Activated CD4-positive, alpha-beta memory T cell treated with anti-CD3 and anti-CD28 coated beads, Interleukin-2, amount 10 ng/mL, durations not matched to agents 7 days and 5 days (primary cell): ENCODE results near the gene TGFBR3. TPM values are rescaled to one million over a fixed set of nuclear protein-coding genes. Genes with fewer than 3 reads are reported as not detected.

Experiments used
- CTCF ChIA-PET: fragments of 350-600 bp; sonication (Branson Sonifier 250); formaldehyde crosslinking; loops from one replicate; lab custom pipeline; 2021; ENCODE audit warnings: antibody characterized with exemption, inconsistent platforms; lab: Charles Lee
- POLR2A ChIA-PET: fragments of 350-600 bp; sonication (Branson Sonifier 250); formaldehyde crosslinking; loops from one replicate; lab custom pipeline; 2021; ENCODE audit warnings: antibody characterized with exemption; lab: Charles Lee
- DNase-seq: peaks from one replicate; pipeline ENCODE4 v3.0.0-alpha.2; 2020
- H3K27ac Mint-ChIP-seq: one replicate; pipeline ENCODE4 v1.8.0; 2021; ENCODE audit warnings: mild to moderate bottlenecking, mixed read lengths
- H3K27me3 Mint-ChIP-seq: one replicate; pipeline ENCODE4 v1.8.0; 2021; ENCODE audit warnings: mixed read lengths
- H3K36me3 Mint-ChIP-seq: one replicate; pipeline ENCODE4 v1.8.0; 2021; ENCODE audit warnings: low read depth, mixed read lengths
- H3K4me1 Mint-ChIP-seq: one replicate; pipeline ENCODE4 v1.8.0; 2021; ENCODE audit warnings: mixed read lengths
- H3K4me3 Mint-ChIP-seq: one replicate; pipeline ENCODE4 v1.8.0; 2021; ENCODE audit warnings: mild to moderate bottlenecking, mixed read lengths
- H3K9me3 Mint-ChIP-seq: one replicate; pipeline ENCODE4 v1.8.0; 2021; ENCODE audit warnings: mixed read lengths
- total RNA-seq, 2 experiments: library from RNA; stranded (reverse); gene quantifications; one replicate each; pipeline ENCODE4 v1.2.3, GENCODE V29; 2021

Gene TGFBR3
- total RNA-seq, 2 experiments from 2014 or later: 35.9 to 41.6 TPM

DNA sequence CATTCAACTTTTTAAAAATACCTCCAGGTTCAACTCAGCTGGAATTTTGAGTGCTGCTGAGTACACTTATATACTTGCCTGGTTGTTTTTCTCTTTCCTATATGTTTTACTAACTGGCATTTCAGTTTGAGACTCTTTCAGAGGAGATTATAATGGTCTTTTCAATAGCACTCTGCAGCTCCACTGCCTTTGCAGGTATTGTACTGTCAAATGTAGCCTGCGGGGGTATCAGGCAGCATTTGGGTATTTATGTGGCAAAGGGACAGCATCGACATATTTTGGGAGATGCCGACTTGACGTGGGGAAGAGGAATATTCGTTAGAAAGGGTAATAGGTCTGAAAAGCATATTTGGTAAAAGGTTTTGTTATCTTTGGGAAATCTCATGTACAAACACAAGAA is 11.1 kb upstream of the TGFBR3 start:
- Mint-ChIP-seq H3K4me3 (no peak overlapping the region), H3K27ac (no peak overlapping the region), H3K27me3 (peaks cover 19% of the 10 kb centered on the region), H3K4me1 (peaks cover 17% of the 10 kb centered on the region), H3K9me3 (no peaks in the 10 kb centered on the region), H3K36me3 (no peaks in the 10 kb centered on the region)
- no peak for DNase-seq
- ChIA-PET POLR2A (no interaction called here), CTCF (interaction anchor here (0.8 to 1.3 kb wide), 2 partner anchors 28 to 384 kb away, joined by 3 to 4 read pairs; no protein-coding TSS in a partner anchor)

- DNase-seq: no peak
- Mint-ChIP-seq H3K9me3 (no peaks in the 10 kb centered on the region), H3K36me3 (no peaks in the 10 kb centered on the region), H3K27me3 (peaks cover 18% of the 10 kb centered on the region), H3K4me1 (peaks cover 23% of the 10 kb centered on the region), H3K27ac (no peak overlapping the region), H3K4me3 (no peak overlapping the region)
- ChIA-PET POLR2A (no interaction called here), CTCF (interaction anchor here (0.6 to 1.5 kb wide), 4 partner anchors 12 to 383 kb away, joined by 3 to 5 read pairs (median 4); no protein-coding TSS in a partner anchor)
Observed at GRCh38 chr1:91895832-91896556, 10.0 kb upstream of the TGFBR3 start.

DNA sequence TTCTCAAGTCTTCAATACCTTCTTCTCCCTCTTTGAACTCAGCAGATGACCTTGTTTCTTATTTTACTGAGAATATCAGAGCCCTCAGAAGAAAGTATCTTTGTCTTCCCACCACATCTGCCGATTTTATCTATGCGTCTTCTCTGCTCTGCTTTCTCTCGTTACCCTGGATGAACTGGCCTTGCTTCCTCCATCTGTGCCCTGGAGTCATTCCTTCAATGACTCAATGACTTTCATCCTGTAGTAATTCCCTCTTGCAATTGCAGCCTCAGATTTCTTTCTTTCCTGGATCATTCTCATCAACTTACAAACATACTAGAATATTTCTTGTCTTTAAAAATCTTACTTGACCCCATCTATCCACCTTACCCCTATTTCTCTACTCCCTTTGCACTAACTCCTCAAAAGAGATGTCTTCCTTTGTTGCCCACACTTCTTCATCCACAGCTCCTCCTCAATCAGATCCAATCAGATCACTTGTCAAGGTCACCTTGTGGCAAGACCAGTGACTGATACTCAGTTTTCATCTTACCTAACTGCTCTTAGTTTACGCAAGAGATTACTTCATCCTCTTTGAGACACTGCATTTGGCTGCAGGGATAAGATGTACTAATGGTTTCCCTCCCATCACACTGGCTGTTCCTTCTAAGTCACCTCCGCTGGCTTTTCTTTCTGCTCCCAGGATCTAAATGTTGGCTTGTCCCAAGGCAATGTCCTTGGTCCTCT is 8.2 kb upstream of the TGFBR3 start:
- DNase-seq: no peak
- ChIA-PET CTCF (no interaction called here), POLR2A (no interaction called here)
- no peaks in the 10 kb centered on the region for H3K36me3 Mint-ChIP-seq
- peaks cover 13% of the 10 kb centered on the region for H3K27me3 Mint-ChIP-seq
- H3K9me3 Mint-ChIP-seq: no peaks in the 10 kb centered on the region
- H3K4me3 Mint-ChIP-seq: no peak overlapping the region
- peaks cover 31% of the 10 kb centered on the region for H3K4me1 Mint-ChIP-seq
- H3K27ac Mint-ChIP-seq: no peak overlapping the region

DNA sequence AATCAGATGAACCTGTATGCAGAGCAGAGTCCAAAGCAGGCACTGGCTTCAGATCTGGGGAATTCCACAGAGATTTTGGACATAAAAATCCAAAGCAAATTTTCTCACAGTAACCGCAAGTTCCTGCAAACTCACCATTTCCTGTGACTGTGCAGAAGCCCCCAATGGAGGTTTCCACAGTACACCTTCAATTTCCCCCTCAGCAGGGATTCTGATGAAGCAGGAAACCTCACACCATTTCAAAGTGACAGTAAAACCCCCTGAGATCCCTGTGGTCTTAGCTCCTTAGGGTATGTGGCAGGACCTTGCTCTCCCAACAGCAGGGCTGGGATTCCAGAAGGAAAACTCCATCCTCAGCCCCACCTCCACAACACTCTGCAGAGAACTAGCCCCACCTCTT is 6.0 kb upstream of the TGFBR3 start:
- H3K27ac Mint-ChIP-seq: no peak overlapping the region
- peaks cover 20% of the 10 kb centered on the region for H3K27me3 Mint-ChIP-seq
- ChIA-PET CTCF (no interaction called here), POLR2A (no interaction called here)
- H3K4me1 Mint-ChIP-seq: peaks cover 33% of the 10 kb centered on the region
- no peak for DNase-seq
- H3K4me3 Mint-ChIP-seq: no peak overlapping the region
- no peaks in the 10 kb centered on the region for H3K9me3 Mint-ChIP-seq
- H3K36me3 Mint-ChIP-seq: no peaks in the 10 kb centered on the region

GRCh38 chr1:91891454-91891853 is 5.5 kb upstream of the TGFBR3 start:
- Mint-ChIP-seq H3K36me3 (no peaks in the 10 kb centered on the region), H3K4me3 (no peak overlapping the region), H3K27ac (peak overlapping the region; percentile 14), H3K9me3 (no peaks in the 10 kb centered on the region), H3K27me3 (peaks cover 23% of the 10 kb centered on the region), H3K4me1 (peaks cover 36% of the 10 kb centered on the region)
- no peak for DNase-seq
- ChIA-PET CTCF (no interaction called here), POLR2A (no interaction called here)

DNA sequence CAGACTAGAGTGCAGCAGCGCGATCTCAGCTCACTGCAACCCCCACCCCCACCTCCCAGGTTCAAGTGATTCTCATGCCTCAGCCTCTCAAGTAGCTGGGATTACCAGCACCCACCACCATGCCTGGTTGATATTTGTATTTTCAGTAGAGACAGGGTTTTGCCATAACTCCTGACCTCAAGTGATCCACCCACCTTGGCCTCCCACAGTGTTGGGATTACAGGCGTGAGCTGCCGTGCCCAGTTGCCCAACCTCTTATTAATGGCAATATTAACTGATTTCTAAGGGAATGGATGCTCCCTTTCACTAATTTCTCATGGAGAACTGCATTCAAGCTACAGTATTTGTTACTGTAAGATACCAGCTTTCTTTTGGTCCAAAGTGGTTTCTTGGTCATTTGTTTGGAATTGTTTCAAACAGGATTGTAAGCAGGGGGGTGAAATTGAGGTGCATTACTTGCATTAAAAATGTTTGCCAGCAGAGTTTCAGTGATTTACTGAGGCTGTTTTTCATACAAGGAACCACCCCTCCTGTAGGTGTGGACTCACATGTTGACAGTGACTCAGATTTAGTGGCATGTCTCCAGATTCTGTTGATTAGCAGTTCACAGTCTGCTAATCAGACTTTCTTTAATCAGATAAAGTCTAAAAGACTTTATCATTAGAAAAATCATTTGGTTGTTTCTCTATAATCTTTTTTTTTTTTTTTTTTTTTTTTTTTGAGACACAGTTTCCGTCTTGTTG is 3.9 kb upstream of the TGFBR3 start:
- Mint-ChIP-seq H3K27me3 (peaks cover 16% of the 10 kb centered on the region), H3K27ac (no peak overlapping the region), H3K4me3 (no peak overlapping the region), H3K36me3 (peaks cover 5% of the 10 kb centered on the region), H3K4me1 (peaks cover 30% of the 10 kb centered on the region), H3K9me3 (no peaks in the 10 kb centered on the region)
- CTCF ChIA-PET: interaction anchor here (0.7 to 1.7 kb wide), 3 partner anchors 38 to 388 kb away, joined by 3 to 4 read pairs (median 3); no protein-coding TSS in a partner anchor
- POLR2A ChIA-PET: interaction anchor here (1.0 kb wide), 1 partner anchor 11 kb away, joined by 3 read pairs; no protein-coding TSS in a partner anchor
- no peak for DNase-seq

DNA sequence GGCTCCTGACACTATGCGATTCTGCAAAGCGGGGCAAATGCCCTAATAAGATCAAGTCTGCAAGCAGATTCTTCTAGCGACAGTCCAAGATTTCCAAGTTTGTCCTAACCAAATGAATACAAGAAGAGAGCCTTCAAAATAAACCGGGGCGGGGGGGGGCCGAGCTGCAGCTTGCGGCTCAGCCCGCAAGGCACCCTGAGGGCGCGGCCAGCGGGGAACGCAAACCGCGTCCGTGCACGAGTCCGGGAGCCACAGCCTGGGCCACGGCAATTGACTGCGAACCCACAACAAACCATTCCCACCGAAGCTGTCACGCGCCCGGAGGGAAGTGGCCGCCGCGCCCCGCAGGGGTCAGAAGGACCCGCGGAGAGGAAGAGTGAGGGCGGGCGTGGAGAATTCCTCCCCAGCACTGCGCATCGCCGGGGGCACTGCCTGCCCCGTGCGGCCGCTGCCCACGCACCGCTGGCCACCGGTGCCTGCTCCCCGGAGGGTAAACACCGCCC is 687 bp downstream of the TGFBR3 start:
- no peaks in the 10 kb centered on the region for H3K9me3 Mint-ChIP-seq

DNA sequence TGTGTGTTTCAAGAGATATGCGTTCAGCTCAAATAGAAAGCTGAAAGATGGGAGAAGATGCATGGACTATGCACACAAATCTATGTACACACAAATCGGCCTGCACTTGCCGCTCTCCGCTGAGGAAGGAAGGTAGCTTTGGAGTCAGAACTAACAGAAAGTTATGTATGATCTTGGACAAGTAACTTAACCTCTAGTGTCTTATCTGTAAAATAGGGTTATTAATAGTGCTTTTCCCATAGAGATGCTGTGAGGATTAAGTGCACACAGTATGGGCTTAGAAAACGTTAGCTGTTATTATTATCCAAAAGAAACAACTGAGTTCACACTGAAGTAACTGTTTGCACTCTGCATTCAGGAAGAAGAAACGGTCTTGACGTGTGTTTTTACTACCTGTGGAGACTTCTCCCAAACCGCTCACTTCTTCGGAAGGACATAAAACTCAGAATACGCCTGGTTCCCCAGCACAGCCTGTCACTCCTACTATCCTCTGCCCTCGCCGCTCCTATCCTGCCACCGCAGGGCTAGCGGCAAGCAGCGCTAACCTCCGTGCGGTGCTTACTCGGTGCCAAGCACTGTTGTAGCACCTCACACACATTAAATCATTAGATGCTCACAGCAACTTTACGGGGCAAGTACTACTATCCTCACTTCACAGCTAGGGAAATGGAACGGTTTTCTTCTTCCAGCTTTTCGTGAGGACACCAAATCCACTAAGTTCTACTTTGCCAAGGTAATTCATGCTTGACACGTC is 1.3 kb downstream of the TGFBR3 start:
- H3K4me3 Mint-ChIP-seq: peak overlapping the region; percentile 90
- ChIA-PET POLR2A (interaction anchor here (0.6 to 4.5 kb wide), 15 partner anchors 10 to 863 kb away, joined by 3 to 30 read pairs (median 5); partner anchors contain the start of genes CDC7 and ZNF644), CTCF (interaction anchor here (0.7 to 4.5 kb wide), 22 partner anchors 11 to 383 kb away, joined by 3 to 62 read pairs (median 5); partner anchors contain the start of gene CDC7)
- H3K9me3 Mint-ChIP-seq: no peaks in the 10 kb centered on the region
- peaks cover 11% of the 10 kb centered on the region for H3K27me3 Mint-ChIP-seq
- peak overlapping the region; percentile 70 for H3K27ac Mint-ChIP-seq
- peaks cover 36% of the 10 kb centered on the region for H3K4me1 Mint-ChIP-seq
- DNase-seq: peak; percentile 52
- peaks cover 21% of the 10 kb centered on the region for H3K36me3 Mint-ChIP-seq

More for the DNA sequence above, 687 bp downstream of the TGFBR3 start:
- Mint-ChIP-seq H3K4me3 (peak overlapping the region; percentile 90), H3K36me3 (peaks cover 21% of the 10 kb centered on the region), H3K27me3 (peaks cover 11% of the 10 kb centered on the region), H3K27ac (peak overlapping the region; percentile 70), H3K4me1 (peaks cover 40% of the 10 kb centered on the region)
- ChIA-PET CTCF (interaction anchor here (0.8 to 4.5 kb wide), 17 partner anchors 10 to 383 kb away, joined by 3 to 62 read pairs (median 4); partner anchors contain the start of gene CDC7), POLR2A (interaction anchor here (0.6 to 4.5 kb wide), 17 partner anchors 11 to 761 kb away, joined by 3 to 30 read pairs (median 4); partner anchors contain the start of gene CDC7)
- DNase-seq: peak; percentile 55

DNA sequence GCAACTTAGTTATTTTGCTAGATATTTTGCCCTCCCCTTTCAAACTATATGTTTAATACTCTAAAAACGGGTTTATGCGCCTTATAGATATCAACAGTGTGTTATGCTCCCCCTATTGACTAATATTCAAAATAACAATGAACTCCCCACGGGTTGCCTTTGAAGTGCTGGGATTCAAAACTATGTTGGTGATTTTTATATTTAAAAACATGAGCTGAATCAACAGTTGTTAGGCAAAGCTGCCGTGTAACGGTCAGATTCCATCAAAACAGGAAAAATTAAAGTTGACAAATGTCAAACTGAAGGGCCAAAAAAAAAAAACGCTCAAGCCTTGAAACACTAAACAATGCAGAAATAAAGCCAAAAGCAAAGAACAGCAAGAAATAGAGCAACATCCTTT is 2.5 kb downstream of the TGFBR3 start:
- CTCF ChIA-PET: interaction anchor here (0.6 to 4.5 kb wide), 25 partner anchors 11 to 382 kb away, joined by 3 to 62 read pairs (median 4); partner anchors contain the start of gene CDC7
- no peak for DNase-seq
- H3K4me3 Mint-ChIP-seq: peak overlapping the region; percentile 90
- peaks cover 8% of the 10 kb centered on the region for H3K27me3 Mint-ChIP-seq
- H3K4me1 Mint-ChIP-seq: peaks cover 36% of the 10 kb centered on the region
- peak overlapping the region; percentile 64 for H3K27ac Mint-ChIP-seq
- no peaks in the 10 kb centered on the region for H3K9me3 Mint-ChIP-seq
- H3K36me3 Mint-ChIP-seq: peaks cover 21% of the 10 kb centered on the region
- POLR2A ChIA-PET: interaction anchor here (1.1 to 4.5 kb wide), 6 partner anchors 79 to 861 kb away, joined by 3 to 30 read pairs (median 16); partner anchors contain the start of genes CDC7 and ZNF644

- no peak overlapping the region for H3K4me3 Mint-ChIP-seq
- H3K9me3 Mint-ChIP-seq: no peaks in the 10 kb centered on the region
- DNase-seq: no peak
- ChIA-PET CTCF (interaction anchor here (2.3 kb wide), 1 partner anchor 368 kb away, joined by 11 read pairs; no protein-coding TSS in a partner anchor), POLR2A (interaction anchor here (1.0 kb wide), 1 partner anchor 71 kb away, joined by 3 read pairs; no protein-coding TSS in a partner anchor)
- H3K27me3 Mint-ChIP-seq: no peaks in the 10 kb centered on the region
- H3K27ac Mint-ChIP-seq: no peak overlapping the region
- peaks cover 21% of the 10 kb centered on the region for H3K36me3 Mint-ChIP-seq
- H3K4me1 Mint-ChIP-seq: peaks cover 54% of the 10 kb centered on the region
Observed at GRCh38 chr1:91881280-91881679, 4.7 kb downstream of the TGFBR3 start.

GRCh38 chr1:91879733-91880132 is 6.2 kb downstream of the TGFBR3 start:
- H3K27me3 Mint-ChIP-seq: peaks cover 4% of the 10 kb centered on the region
- peaks cover 64% of the 10 kb centered on the region for H3K4me1 Mint-ChIP-seq
- H3K27ac Mint-ChIP-seq: no peak overlapping the region
- no peak overlapping the region for H3K4me3 Mint-ChIP-seq
- DNase-seq: no peak
- ChIA-PET POLR2A (interaction anchor here (1.8 kb wide), 1 partner anchor 9 kb away, joined by 3 read pairs; no protein-coding TSS in a partner anchor), CTCF (interaction anchor here (2.3 kb wide), 1 partner anchor 366 kb away, joined by 11 read pairs; no protein-coding TSS in a partner anchor)
- H3K36me3 Mint-ChIP-seq: peaks cover 15% of the 10 kb centered on the region
- H3K9me3 Mint-ChIP-seq: no peaks in the 10 kb centered on the region
